ENCODE data around the gene THADA.

- TF ChIP-seq FOXM1 (IDR thresholded peaks at IDR 0.05; ENCODE audit: borderline replicate concordance) (no peak), FOXA1 (IDR thresholded peaks at IDR 0.05) (no peak)
These were observed 136.2 kb downstream of the THADA start for GRCh38 chr2:43459446-43460173.
